Coronary artery (tissue), 2 donors: ENCODE data around the gene TGFBR3L.

Source experiments
- DNase-seq: peaks from one replicate; pipeline ENCODE4 v3.0.0-alpha.2; 2017; ENCODE audit warnings: low spot score
- H3K27ac ChIP-seq, 2 donors: fragments of 200-600 bp; sonication (generic); one replicate each; pipeline ENCODE4 v1.5.1; 2016 to 2019
- H3K4me3 ChIP-seq: fragments of 200-600 bp; sonication (generic); 2 replicates; pipeline ENCODE4 v1.5.1; 2016; ENCODE audit warnings: mild to moderate bottlenecking, moderate library complexity
- CTCF ChIP-seq: fragments of 200-600 bp; sonication (generic); IDR thresholded peaks from one replicate; pipeline ENCODE4 v1.5.1; 2019; ENCODE audit warnings: antibody characterized with exemption

Gene TGFBR3L

GRCh38 chr19:7932276-7932929 is 17.8 kb downstream of the TGFBR3L start:
- H3K27ac ChIP-seq = peak overlapping the region; percentile 94
- no peak overlapping the region for H3K4me3 ChIP-seq
- no peak for DNase-seq
- TF ChIP-seq CTCF = no peak

DNA sequence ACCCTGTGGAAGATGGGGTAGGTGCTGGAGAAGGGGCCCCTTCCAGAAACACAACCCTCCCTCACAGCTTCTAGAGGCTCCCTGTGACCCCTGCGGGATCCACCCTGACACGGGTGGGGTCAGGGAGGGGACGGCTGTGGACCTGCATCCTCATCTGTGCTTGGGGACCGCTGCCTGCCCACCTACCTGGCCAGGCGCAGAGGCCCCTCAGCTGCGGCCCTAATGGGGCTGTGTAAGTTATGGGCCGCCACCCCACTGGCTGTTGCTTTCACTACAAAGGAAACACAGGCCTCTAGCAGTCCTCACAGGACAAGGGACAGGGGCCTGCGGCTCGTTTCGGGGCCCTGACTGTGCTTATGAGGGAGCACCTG is 18.3 kb downstream of the TGFBR3L start:
- H3K4me3 ChIP-seq = no peak overlapping the region
- no peak for TF ChIP-seq CTCF
- no peak for DNase-seq
- H3K27ac ChIP-seq = no peak overlapping the region

- TF ChIP-seq CTCF = no peak
- no peak overlapping the region for H3K27ac ChIP-seq
These were observed 18.8 kb downstream of the TGFBR3L start for GRCh38 chr19:7933411-7933810.

DNA sequence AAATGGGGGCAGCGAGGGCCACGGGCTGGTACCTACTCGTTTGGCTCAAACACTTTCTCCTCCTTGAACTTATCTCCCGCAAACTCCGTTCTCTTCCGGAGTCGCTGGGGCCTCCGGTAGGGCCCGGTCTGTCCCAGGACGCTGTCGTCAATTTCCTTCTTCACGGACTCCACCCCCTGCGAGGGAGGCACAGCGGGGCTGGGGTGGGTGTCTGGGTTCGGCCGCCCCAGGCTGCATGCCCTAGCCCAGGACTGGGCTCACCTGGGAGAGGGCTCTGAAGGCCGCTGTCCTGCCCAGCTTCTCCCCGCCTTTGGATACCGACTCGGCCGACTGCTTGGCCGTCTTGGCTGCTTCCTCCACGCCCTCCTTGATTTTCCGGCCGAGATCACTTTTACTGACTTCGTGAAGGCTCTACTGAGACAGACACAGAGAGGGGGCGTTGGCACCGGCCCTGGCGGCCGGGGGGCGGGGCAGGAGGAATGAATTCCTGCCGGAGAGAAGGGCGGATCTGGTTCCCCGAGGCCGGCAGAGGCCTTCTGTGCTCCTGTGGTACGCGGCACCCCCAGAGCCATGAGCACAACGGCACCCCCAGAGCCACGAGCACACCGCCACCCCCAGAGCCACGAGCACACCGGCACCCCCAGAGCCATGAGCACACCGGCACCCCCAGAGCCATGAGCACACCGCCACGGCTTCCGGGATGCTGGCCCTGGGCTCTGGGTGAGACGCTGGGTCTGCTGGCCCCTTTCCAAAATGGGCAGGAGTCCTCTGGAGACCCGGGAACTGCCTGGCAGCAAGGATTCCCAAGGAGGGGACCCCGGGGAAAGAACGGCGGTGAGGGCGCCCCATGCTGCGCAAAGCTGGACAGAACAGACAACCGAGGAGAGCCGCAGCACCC is 19.4 kb downstream of the TGFBR3L start:
- TF ChIP-seq CTCF = no peak
- Histone ChIP-seq H3K27ac (peak overlapping the region; percentile 6 to 8), H3K4me3 (no peak overlapping the region)
- no peak for DNase-seq

More at GRCh38 chr19:7933411-7933810, 18.8 kb downstream of the TGFBR3L start:
- no peak for DNase-seq
- H3K4me3 ChIP-seq = no peak overlapping the region

- DNase-seq = no peak
- no peak overlapping the region for H3K4me3 ChIP-seq
- peak overlapping the region in 1 of 2 donors; percentile 8 for H3K27ac ChIP-seq
- no peak for TF ChIP-seq CTCF
These were observed 20.1 kb downstream of the TGFBR3L start for GRCh38 chr19:7934766-7935165.

GRCh38 chr19:7940841-7941240 is 26.2 kb downstream of the TGFBR3L start:
- DNase-seq = no peak
- Histone ChIP-seq H3K27ac (no peak overlapping the region), H3K4me3 (no peak overlapping the region)
- TF ChIP-seq CTCF = no peak
